Heart right ventricle (tissue), 16 donors: ENCODE data around the gene SORCS3. TPM values are rescaled to one million over a fixed set of nuclear protein-coding genes. Genes with fewer than 3 reads are reported as not detected.

ENCODE experiments used
- ATAC-seq, 8 donors: fragments of 200-7000 bp; cut with Tn5 transposase; one replicate each; pipeline ENCODE4 v1.9.1; 2020; ENCODE audit warnings: mild to moderate bottlenecking in 8 of 8, moderate library complexity in 8 of 8, moderate number of reproducible peaks in 1 of 8
- DNase-seq, 2 donors: peaks; one replicate each; pipeline ENCODE4 v3.0.0-alpha.2; 2020
- H3K27ac ChIP-seq, 10 donors: fragments of 200-600 bp; sonication (generic) in 2 of 10; one replicate each; pipeline versions ENCODE4 v1.5.0 to v1.8.0; 2020 to 2022; ENCODE audit warnings: mild to moderate bottlenecking in 3 of 10
- H3K27me3 ChIP-seq, 7 donors: fragments of 200-600 bp; one replicate each; pipeline ENCODE4 v1.8.0; 2021 to 2022; ENCODE audit warnings: mild to moderate bottlenecking in 2 of 7
- H3K36me3 ChIP-seq, 9 donors: fragments of 200-600 bp; sonication (generic) in 1 of 9; one replicate each; pipeline versions ENCODE4 v1.5.0 to v1.8.0; 2020 to 2022; ENCODE audit warnings: mild to moderate bottlenecking in 2 of 9
- H3K4me1 ChIP-seq, 9 donors: fragments of 200-600 bp; sonication (generic) in 1 of 9; one replicate each; pipeline versions ENCODE4 v1.5.0 to v1.8.0; 2020 to 2022; ENCODE audit warnings: mild to moderate bottlenecking in 4 of 9
- H3K4me3 ChIP-seq, 10 donors: fragments of 200-600 bp; sonication (generic) in 2 of 10; one replicate each; pipeline versions ENCODE4 v1.5.0 to v1.8.0; 2020 to 2022; ENCODE audit warnings: mild to moderate bottlenecking in 7 of 10, moderate library complexity in 2 of 10
- H3K9me3 ChIP-seq, 11 donors: fragments of 200-600 bp in 10 of 11; sonication (generic) in 2 of 11; one replicate each; pipeline versions ENCODE4 v1.5.0 to v1.8.0; 2013 to 2022; ENCODE audit warnings: mild to moderate bottlenecking in 2 of 11, control low read depth in 1 of 11, moderate library complexity in 1 of 11
- CTCF ChIP-seq, 9 donors: fragments of 200-600 bp; sonication (generic) in 2 of 9; IDR thresholded peaks; one replicate each; pipeline versions ENCODE4 v1.5.0 to v1.8.0; 2021 to 2022; ENCODE audit warnings: antibody characterized with exemption in 9 of 9, mild to moderate bottlenecking in 5 of 9, moderate library complexity in 1 of 9
- WGBS, 2 donors: extraction: QIAGEN DNeasy Blood & Tissue Kit; methylation state at CpG; one replicate each; pipeline ENCODE4 v1.1.7; 2013; ENCODE audit warnings: inconsistent platforms in 1 of 2; 5-methylcytosine and 5-hydroxymethylcytosine counted together
- intact Hi-C, 10 donors: fragments of 100-400 bp; cut with DNase I; formaldehyde crosslinking; loops; one replicate each; pipeline versions ENCODE4 v1.11.1 to v1.14.2; 2022
- polyA plus RNA-seq, 2 donors: library from polyadenylated mRNA; stranded (reverse); fragments of 200-250 nt; gene quantifications; one replicate each; pipeline ENCODE4 v1.2.3, GENCODE V29; 2013
- total RNA-seq, 10 donors: library from RNA; stranded (reverse); fragmentation: NEBNext Ultra II Directional in 3 of 10; extraction: Animal tissue kit (Norgen Biotek cat#: 25700) in 3 of 10; gene quantifications; one replicate each; pipeline versions ENCODE4 v1.2.1 to v1.2.4, GENCODE V29; 2021 to 2023
- donor health status: Arrhythmogenic right ventricular cardiomyopathy.
- donor health status: ischemic (EF 13 %, LVEDD 7.1; RV severe dilation, severe dysfunction).
- donor health status: healthy with polysubstance abuse.
- donor health status: DM: no; HTN: yes; CAD: no.
- donor health status: DM: no; HTN: no; CAD: no.
- donor health status: ischemic (EF 25% LVEDD 6.9; RV normal size, moderate dysfunction).
- donor health status: ischemic (EF 25% LVEDD 5.7; RV mildly dilated, moderate dysfunction).
- donor health status: healthy.
- donor health status: DM: yes; HTN: yes; CAD: no.
- donor health status: Ischemic cardiomyopathy.
- donor health status: ischemic (EF 35%, LVEDD 5.7; RV mildly dilated, moderate dysfunction).
- donor health status: nonischemic (EF 11% LVEDD 7.7; RV severe dilation, severe dysfunction).
- donor health status: DM: yes; HTN: yes; CAD: no.
- donor health status: PGD.
- donor health status: ischemic (EF 29% LVEDD 5.4; RV normal size, mild dysfunction).
- donor health status: nonischemic (EF 23%, LVEDD 6.1; RV moderate dilation, normal function).

SORCS3 gene
- total and polyA plus RNA-seq, 12 donors, result 0.01 to 0.09 (median 0.05) TPM; not detected in 4

- intact Hi-C loops, result no loop called here
- H3K4me1 ChIP-seq, result no peaks in the 10 kb centered on the region
- no peaks in the 10 kb centered on the region for H3K9me3 ChIP-seq
- no peak overlapping the region for H3K27ac ChIP-seq
- H3K36me3 ChIP-seq, result no peaks in the 10 kb centered on the region
- DNase-seq, result no peak
- no peak for TF ChIP-seq CTCF (IDR thresholded peaks at IDR 0.05)
- no peak for ATAC-seq
- no peak overlapping the region for H3K4me3 ChIP-seq
- no peaks in the 10 kb centered on the region for H3K27me3 ChIP-seq
These were observed 565.5 kb downstream of the SORCS3 start for GRCh38 chr10:105206616-105207015.

- ATAC-seq, result no peak
- Histone ChIP-seq H3K4me1 (no peaks in the 10 kb centered on the region), H3K9me3 (no peaks in the 10 kb centered on the region), H3K27me3 (no peaks in the 10 kb centered on the region), H3K4me3 (no peak overlapping the region), H3K36me3 (no peaks in the 10 kb centered on the region), H3K27ac (no peak overlapping the region)
- no peak for TF ChIP-seq CTCF (IDR thresholded peaks at IDR 0.05)
- 64 to 68% methylated on average over 4 of the region's 4 CpGs for WGBS, 2 donors
- intact Hi-C loops, result no loop called here
- no peak for DNase-seq
These were observed 566.4 kb downstream of the SORCS3 start for GRCh38 chr10:105207476-105207995.

GRCh38 chr10:105210546-105210945, 569.5 kb downstream of the SORCS3 start:
- ATAC-seq (no peak), DNase-seq (no peak)
- Histone ChIP-seq H3K4me3 (no peak overlapping the region), H3K27me3 (no peaks in the 10 kb centered on the region), H3K9me3 (no peaks in the 10 kb centered on the region), H3K4me1 (no peaks in the 10 kb centered on the region), H3K27ac (no peak overlapping the region), H3K36me3 (no peaks in the 10 kb centered on the region)
- WGBS, 2 donors, result 87% methylated on average over 2 of the region's 2 CpGs
- no peak for TF ChIP-seq CTCF (IDR thresholded peaks at IDR 0.05)
- intact Hi-C loops, result no loop called here

GRCh38 chr10:105237685-105238084, 596.6 kb downstream of the SORCS3 start:
- 65 to 70% methylated on average over 2 of the region's 2 CpGs for WGBS, 2 donors
- H3K9me3 ChIP-seq, result peaks cover 0 to 33% (median 7%) of the 10 kb centered on the region in 11 donors
- intact Hi-C loops, result no loop called here
- H3K4me3 ChIP-seq, result no peak overlapping the region
- H3K27ac ChIP-seq, result no peak overlapping the region
- no peaks in the 10 kb centered on the region for H3K36me3 ChIP-seq
- DNase-seq (no peak), ATAC-seq (no peak)
- no peaks in the 10 kb centered on the region for H3K27me3 ChIP-seq
- TF ChIP-seq CTCF (IDR thresholded peaks at IDR 0.05), result no peak
- no peaks in the 10 kb centered on the region for H3K4me1 ChIP-seq
